HepG2 (cell line): ENCODE results near the gene ZNF444. TPM values are rescaled to one million over a fixed set of nuclear protein-coding genes. Genes with fewer than 3 reads are reported as not detected.

Source experiments
- CCAR2 ChIP-seq: fragments of 200-400 bp; formaldehyde crosslinking; optimal IDR thresholded peaks from 2 replicates; pipeline ENCODE3; 2018; ENCODE audit warnings: low read depth, mild to moderate bottlenecking, low read length, moderate library complexity
- FOXK1 ChIP-seq: sonication (generic); formaldehyde crosslinking; IDR thresholded peaks from 2 replicates; pipeline ENCODE4 v1.4.0; 2020; ENCODE audit warnings: low read depth, missing genetic modification reagents, borderline replicate concordance
- GATAD2A ChIP-seq: IDR thresholded peaks from 2 replicates; pipeline ENCODE4 v1.6.1; 2016
- HNRNPH1 ChIP-seq: fragments of 200-400 bp; formaldehyde crosslinking; optimal IDR thresholded peaks from 2 replicates; pipeline ENCODE3; 2017; ENCODE audit warnings: mild to moderate bottlenecking, low read depth, low read length
- MZF1 ChIP-seq: sonication (generic); formaldehyde crosslinking; IDR thresholded peaks from 2 replicates; pipeline ENCODE4 v1.8.1; 2023; ENCODE audit warnings: mild to moderate bottlenecking, missing genetic modification reagents, borderline replicate concordance
- NR2F6 ChIP-seq, 2 experiments: IDR thresholded peaks; 2 replicates each; pipeline ENCODE4 v1.6.1; 2016; ENCODE audit warnings: antibody characterized with exemption in 1 of 2, mild to moderate bottlenecking in 1 of 2
- PHB2 ChIP-seq: fragments of 450-650 bp; IDR thresholded peaks from 2 replicates; pipeline ENCODE4 v1.6.1; 2018; ENCODE audit not compliant: partially characterized antibody
- PHF8 ChIP-seq: sonication (generic); formaldehyde crosslinking; IDR thresholded peaks from 2 replicates; pipeline ENCODE4 v1.5.0; 2020; ENCODE audit warnings: missing genetic modification reagents
- RELA ChIP-seq: sonication (generic); formaldehyde crosslinking; IDR thresholded peaks from 2 replicates; pipeline ENCODE4 v1.4.0; 2020; ENCODE audit warnings: missing genetic modification reagents
- RNF2 ChIP-seq: fragments of 450-650 bp; conservative IDR thresholded peaks from 2 replicates; pipeline ENCODE4 v1.6.1; 2016; ENCODE audit warnings: low read depth
- TGIF2 ChIP-seq: IDR thresholded peaks from 2 replicates; pipeline ENCODE4 v1.6.1; 2016; ENCODE audit warnings: control low read depth, missing compliant biosample characterization
- ZC3H13 ChIP-seq: sonication (generic); formaldehyde crosslinking; IDR thresholded peaks from 2 replicates; pipeline ENCODE4 v1.8.1; 2023; ENCODE audit warnings: mild to moderate bottlenecking, missing genetic modification reagents, moderate library complexity
- ZNF3 ChIP-seq: IDR thresholded peaks from 2 replicates; pipeline ENCODE4 v1.7.0; 2017; ENCODE audit warnings: inconsistent platforms
- ZNF350 ChIP-seq: sonication (generic); formaldehyde crosslinking; IDR thresholded peaks from 2 replicates; pipeline ENCODE4 v1.4.0; 2020; ENCODE audit warnings: mild to moderate bottlenecking, low read depth, missing genetic modification reagents, borderline replicate concordance
- ZNF44 ChIP-seq: sonication (generic); formaldehyde crosslinking; IDR thresholded peaks from 2 replicates; pipeline ENCODE4 v1.5.1; 2020; ENCODE audit warnings: mild to moderate bottlenecking, missing genetic modification reagents
- ZNF558 ChIP-seq: sonication (generic); formaldehyde crosslinking; IDR thresholded peaks from 2 replicates; pipeline ENCODE4 v1.9.0; 2022; ENCODE audit warnings: mild to moderate bottlenecking, missing genetic modification reagents, borderline replicate concordance
- ZNF644 ChIP-seq: IDR thresholded peaks from 2 replicates; pipeline ENCODE4 v1.6.1; 2016; ENCODE audit warnings: low read depth
- ZNF652 ChIP-seq: IDR thresholded peaks from 2 replicates; pipeline ENCODE4 v1.6.1; 2016; ENCODE audit warnings: low read depth, borderline replicate concordance
- ZNF788 ChIP-seq: sonication (generic); formaldehyde crosslinking; IDR thresholded peaks from 2 replicates; pipeline ENCODE4 v1.5.0; 2020; ENCODE audit warnings: mild to moderate bottlenecking, missing genetic modification reagents, borderline replicate concordance
- polyA plus RNA-seq, 8 experiments: library from polyadenylated mRNA; depleted of rRNA in 3 of 8; stranded (reverse) in 7 of 8; unstranded in 1 of 8; fragments of >200 nt; fragmentation: Illumina TruSeq in 4 of 8; extraction: Trizol in 4 of 8; gene quantifications; 2 replicates each; pipeline versions ENCODE4 v1.2.1 to v1.2.3, GENCODE V29; 2011 to 2016; ENCODE audit warnings: low read depth in 4 of 8, missing spikeins in 1 of 8, mixed read lengths in 1 of 8; ENCODE audit not compliant: insufficient read depth in 1 of 8
- total RNA-seq, 5 experiments: library from RNA; depleted of rRNA; stranded (reverse); fragments of >200 nt; fragmentation: Illumina TruSeq; extraction: Trizol; gene quantifications; 2 replicates each; pipeline ENCODE4 v1.2.3, GENCODE V29; 2016; ENCODE audit warnings: low read depth in 1 of 5
- TF ChIP-seq, protein P1 (sequence below): sonication (generic); formaldehyde crosslinking; IDR thresholded peaks from 2 replicates; pipeline ENCODE4 v1.4.0; 2020; ENCODE audit warnings: mild to moderate bottlenecking, missing genetic modification reagents, borderline replicate concordance
- TF ChIP-seq, protein P2 (sequence below): sonication (generic); formaldehyde crosslinking; IDR thresholded peaks from 2 replicates; pipeline ENCODE4 v1.5.1; 2020; ENCODE audit warnings: missing genetic modification reagents, mild to moderate bottlenecking, borderline replicate concordance
- TF ChIP-seq, protein P3 (sequence below): sonication (generic); IDR thresholded peaks from 2 replicates; pipeline ENCODE4 v1.6.1; 2016; ENCODE audit warnings: low read depth, borderline replicate concordance
- TF ChIP-seq, protein P4 (sequence below): sonication (generic); formaldehyde crosslinking; IDR thresholded peaks from 2 replicates; pipeline ENCODE4 v1.5.0; 2020; ENCODE audit warnings: missing genetic modification reagents

The ZNF444 gene
- total and polyA plus RNA-seq, 2 of the 13 experiments (the other 11 are each of a cell fraction or from before 2014, with no cell fraction given), result 27.4 to 30.3 TPM

DNA sequence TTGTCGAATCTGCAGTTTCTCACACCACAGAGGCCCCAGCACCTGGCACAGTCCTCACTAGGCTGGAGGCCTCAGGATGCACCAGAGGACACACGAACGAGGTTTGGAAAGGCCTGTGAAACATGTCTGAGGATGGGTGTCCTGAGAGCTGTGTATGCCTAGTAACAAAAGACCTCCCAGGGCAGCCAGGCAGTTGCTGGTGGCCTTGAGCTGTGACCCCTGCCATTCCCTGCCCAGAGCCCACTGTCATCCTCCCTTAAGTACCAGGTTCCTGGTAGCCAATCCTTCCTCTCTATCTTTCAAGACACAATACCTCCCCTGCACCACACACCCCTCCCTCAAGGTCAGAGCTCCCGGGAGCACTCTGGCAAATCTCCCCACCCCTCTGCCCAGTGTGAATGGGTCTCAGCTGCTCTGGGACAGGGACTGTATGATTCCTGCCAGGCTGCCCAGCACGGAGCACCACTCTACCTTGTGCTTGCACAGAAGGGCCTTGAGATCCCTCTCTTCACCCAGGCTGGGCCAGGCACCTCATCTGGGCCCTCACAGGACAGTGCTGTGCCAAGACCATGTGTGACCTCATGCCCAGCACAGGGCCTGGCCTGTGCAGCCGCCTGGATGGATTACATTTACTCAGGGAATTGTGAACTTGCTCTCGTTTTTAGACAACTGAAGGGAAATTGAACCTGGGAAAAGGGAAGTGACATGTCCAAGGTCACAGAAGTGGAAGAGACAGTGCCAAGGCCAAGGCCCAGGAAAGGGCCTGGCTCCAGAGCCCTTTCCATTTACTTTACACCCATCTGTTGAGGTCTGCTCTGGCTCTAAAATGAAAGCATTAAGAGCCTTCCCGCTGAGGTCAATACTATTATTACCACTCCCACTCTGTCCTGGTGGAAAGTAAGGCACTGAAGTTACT is 22.2 kb upstream of the ZNF444 start (continued):
- TF ChIP-seq, protein P1, sequence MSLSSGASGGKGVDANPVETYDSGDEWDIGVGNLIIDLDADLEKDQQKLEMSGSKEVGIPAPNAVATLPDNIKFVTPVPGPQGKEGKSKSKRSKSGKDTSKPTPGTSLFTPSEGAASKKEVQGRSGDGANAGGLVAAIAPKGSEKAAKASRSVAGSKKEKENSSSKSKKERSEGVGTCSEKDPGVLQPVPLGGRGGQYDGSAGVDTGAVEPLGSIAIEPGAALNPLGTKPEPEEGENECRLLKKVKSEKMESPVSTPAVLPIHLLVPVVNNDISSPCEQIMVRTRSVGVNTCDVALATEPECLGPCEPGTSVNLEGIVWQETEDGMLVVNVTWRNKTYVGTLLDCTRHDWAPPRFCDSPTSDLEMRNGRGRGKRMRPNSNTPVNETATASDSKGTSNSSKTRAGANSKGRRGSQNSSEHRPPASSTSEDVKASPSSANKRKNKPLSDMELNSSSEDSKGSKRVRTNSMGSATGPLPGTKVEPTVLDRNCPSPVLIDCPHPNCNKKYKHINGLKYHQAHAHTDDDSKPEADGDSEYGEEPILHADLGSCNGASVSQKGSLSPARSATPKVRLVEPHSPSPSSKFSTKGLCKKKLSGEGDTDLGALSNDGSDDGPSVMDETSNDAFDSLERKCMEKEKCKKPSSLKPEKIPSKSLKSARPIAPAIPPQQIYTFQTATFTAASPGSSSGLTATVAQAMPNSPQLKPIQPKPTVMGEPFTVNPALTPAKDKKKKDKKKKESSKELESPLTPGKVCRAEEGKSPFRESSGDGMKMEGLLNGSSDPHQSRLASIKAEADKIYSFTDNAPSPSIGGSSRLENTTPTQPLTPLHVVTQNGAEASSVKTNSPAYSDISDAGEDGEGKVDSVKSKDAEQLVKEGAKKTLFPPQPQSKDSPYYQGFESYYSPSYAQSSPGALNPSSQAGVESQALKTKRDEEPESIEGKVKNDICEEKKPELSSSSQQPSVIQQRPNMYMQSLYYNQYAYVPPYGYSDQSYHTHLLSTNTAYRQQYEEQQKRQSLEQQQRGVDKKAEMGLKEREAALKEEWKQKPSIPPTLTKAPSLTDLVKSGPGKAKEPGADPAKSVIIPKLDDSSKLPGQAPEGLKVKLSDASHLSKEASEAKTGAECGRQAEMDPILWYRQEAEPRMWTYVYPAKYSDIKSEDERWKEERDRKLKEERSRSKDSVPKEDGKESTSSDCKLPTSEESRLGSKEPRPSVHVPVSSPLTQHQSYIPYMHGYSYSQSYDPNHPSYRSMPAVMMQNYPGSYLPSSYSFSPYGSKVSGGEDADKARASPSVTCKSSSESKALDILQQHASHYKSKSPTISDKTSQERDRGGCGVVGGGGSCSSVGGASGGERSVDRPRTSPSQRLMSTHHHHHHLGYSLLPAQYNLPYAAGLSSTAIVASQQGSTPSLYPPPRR (CRISPR knock-in tag), result 0 out of 2 replicates have a peak, but pooled peaks have one; percentile 14
- TF ChIP-seq ZNF644 (CRISPR knock-in tag) (no peak), GATAD2A (CRISPR knock-in tag) (peak; percentile 57), ZNF788 (CRISPR knock-in tag) (peak; percentile 14; the same call in 1 of the 2 replicates), PHB2 (no peak), TGIF2 (CRISPR knock-in tag) (no peak), PHF8 (CRISPR knock-in tag) (no peak), FOXK1 (peak; percentile 18; the same call in 1 of the 2 replicates), ZNF652 (no peak), ZNF350 (CRISPR knock-in tag) (0 out of 2 replicates have a peak, but pooled peaks have one; percentile 10), ZNF3 (no peak), RELA (CRISPR knock-in tag) (no peak), NR2F6 (IDR thresholded peaks at IDR 0.05) (0 out of 2 replicates have a peak, but pooled peaks have one; percentile 18), NR2F6 (CRISPR knock-in tag; IDR thresholded peaks at IDR 0.05) (peak; percentile 60; the same call in 1 of the 2 replicates), ZNF44 (CRISPR knock-in tag) (no peak), MZF1 (CRISPR knock-in tag) (no peak), RNF2 (no peak), ZC3H13 (CRISPR knock-in tag) (no peak), CCAR2 (no peak), ZNF558 (CRISPR knock-in tag) (no peak), HNRNPH1 (no peak)
- TF ChIP-seq, protein P2, sequence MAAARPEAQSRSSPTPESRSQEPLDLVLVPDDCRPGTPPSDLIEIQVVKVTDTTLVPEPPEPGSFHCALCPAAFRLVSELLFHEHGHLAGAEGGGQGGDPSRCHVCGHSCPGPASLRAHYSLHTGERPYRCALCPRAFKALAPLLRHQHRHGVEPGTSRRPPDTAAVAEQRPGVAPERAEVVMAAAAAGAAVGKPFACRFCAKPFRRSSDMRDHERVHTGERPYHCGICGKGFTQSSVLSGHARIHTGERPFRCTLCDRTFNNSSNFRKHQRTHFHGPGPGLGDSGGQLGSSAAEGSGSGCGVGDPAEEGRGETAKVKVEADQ (CRISPR knock-in tag), result no peak
- TF ChIP-seq, protein P3, sequence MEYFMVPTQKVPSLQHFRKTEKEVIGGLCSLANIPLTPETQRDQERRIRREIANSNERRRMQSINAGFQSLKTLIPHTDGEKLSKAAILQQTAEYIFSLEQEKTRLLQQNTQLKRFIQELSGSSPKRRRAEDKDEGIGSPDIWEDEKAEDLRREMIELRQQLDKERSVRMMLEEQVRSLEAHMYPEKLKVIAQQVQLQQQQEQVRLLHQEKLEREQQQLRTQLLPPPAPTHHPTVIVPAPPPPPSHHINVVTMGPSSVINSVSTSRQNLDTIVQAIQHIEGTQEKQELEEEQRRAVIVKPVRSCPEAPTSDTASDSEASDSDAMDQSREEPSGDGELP, result no peak
- TF ChIP-seq, protein P4, sequence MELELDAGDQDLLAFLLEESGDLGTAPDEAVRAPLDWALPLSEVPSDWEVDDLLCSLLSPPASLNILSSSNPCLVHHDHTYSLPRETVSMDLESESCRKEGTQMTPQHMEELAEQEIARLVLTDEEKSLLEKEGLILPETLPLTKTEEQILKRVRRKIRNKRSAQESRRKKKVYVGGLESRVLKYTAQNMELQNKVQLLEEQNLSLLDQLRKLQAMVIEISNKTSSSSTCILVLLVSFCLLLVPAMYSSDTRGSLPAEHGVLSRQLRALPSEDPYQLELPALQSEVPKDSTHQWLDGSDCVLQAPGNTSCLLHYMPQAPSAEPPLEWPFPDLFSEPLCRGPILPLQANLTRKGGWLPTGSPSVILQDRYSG, result 0 out of 2 replicates have a peak, but pooled peaks have one; percentile 22
